Thyroid gland (tissue), 4 donors: ENCODE data around the gene FAM168A. TPM values are rescaled to one million over a fixed set of nuclear protein-coding genes. Genes with fewer than 3 reads are reported as not detected.

ENCODE experiments used
- DNase-seq, 2 donors: peaks; one replicate each; pipeline ENCODE4 v3.0.0-alpha.2; 2019
- H3K27ac ChIP-seq, 3 donors: fragments of 200-600 bp; sonication (generic); 1 replicate in 2 of 3; 2 replicates in 1 of 3; pipeline ENCODE4 v1.5.1; 2016 to 2019; ENCODE audit warnings: mild to moderate bottlenecking in 1 of 3, moderate library complexity in 1 of 3
- H3K27me3 ChIP-seq: fragments of 200-600 bp; sonication (generic); one replicate; pipeline ENCODE4 v1.5.1; 2019
- H3K36me3 ChIP-seq, 2 donors: fragments of 200-600 bp; sonication (generic); one replicate each; pipeline ENCODE4 v1.5.1; 2016 to 2019
- H3K4me1 ChIP-seq, 2 donors: fragments of 200-600 bp; sonication (generic); one replicate each; pipeline ENCODE4 v1.5.1; 2017 to 2019
- H3K4me3 ChIP-seq, 3 donors: fragments of 200-600 bp; sonication (generic); replicated peaks in 1 of 3; 1 replicate in 2 of 3; 2 replicates in 1 of 3; pipeline ENCODE4 v1.5.1; 2016; ENCODE audit warnings: mild to moderate bottlenecking in 1 of 3
- H3K9me3 ChIP-seq: fragments of 200-600 bp; sonication (generic); one replicate; pipeline ENCODE4 v1.5.1; 2017
- POLR2A ChIP-seq, 2 donors: fragments of 450-650 bp; IDR thresholded peaks; one replicate each; pipeline ENCODE4 v1.6.1; 2017; ENCODE audit warnings: antibody characterized with exemption in 2 of 2, mild to moderate bottlenecking in 2 of 2, moderate library complexity in 1 of 2
- WGBS, 2 donors: methylation state at CpG; one replicate each; pipeline ENCODE4 v1.1.5; 2017; 5-methylcytosine and 5-hydroxymethylcytosine counted together
- intact Hi-C: fragments of 100-400 bp; cut with DNase I; formaldehyde crosslinking; loops from one replicate; pipeline ENCODE4 v1.15.1; 2023
- total RNA-seq, 4 donors: library from RNA; depleted of rRNA; stranded (reverse); fragments of >200 nt; gene quantifications; one replicate each; pipeline ENCODE4 v1.2.3, GENCODE V29; 2016
- TF ChIP-seq, protein P1 (sequence below), 6 experiments: fragments of 200-600 bp in 3 of 6; fragments of 450-650 bp in 3 of 6; sonication (generic) in 3 of 6; IDR thresholded peaks; one replicate each; pipeline ENCODE4 v1.5.1; 2016 to 2019; ENCODE audit warnings: antibody characterized with exemption in 6 of 6, mild to moderate bottlenecking in 2 of 6, inconsistent platforms in 1 of 6, moderate library complexity in 1 of 6

FAM168A gene, protein sequence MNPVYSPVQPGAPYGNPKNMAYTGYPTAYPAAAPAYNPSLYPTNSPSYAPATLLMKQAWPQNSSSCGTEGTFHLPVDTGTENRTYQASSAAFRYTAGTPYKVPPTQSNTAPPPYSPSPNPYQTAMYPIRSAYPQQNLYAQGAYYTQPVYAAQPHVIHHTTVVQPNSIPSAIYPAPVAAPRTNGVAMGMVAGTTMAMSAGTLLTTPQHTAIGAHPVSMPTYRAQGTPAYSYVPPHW
- total RNA-seq: 10 to 100 TPM; 32.7 to 51.0 (median 40.2) TPM

DNA sequence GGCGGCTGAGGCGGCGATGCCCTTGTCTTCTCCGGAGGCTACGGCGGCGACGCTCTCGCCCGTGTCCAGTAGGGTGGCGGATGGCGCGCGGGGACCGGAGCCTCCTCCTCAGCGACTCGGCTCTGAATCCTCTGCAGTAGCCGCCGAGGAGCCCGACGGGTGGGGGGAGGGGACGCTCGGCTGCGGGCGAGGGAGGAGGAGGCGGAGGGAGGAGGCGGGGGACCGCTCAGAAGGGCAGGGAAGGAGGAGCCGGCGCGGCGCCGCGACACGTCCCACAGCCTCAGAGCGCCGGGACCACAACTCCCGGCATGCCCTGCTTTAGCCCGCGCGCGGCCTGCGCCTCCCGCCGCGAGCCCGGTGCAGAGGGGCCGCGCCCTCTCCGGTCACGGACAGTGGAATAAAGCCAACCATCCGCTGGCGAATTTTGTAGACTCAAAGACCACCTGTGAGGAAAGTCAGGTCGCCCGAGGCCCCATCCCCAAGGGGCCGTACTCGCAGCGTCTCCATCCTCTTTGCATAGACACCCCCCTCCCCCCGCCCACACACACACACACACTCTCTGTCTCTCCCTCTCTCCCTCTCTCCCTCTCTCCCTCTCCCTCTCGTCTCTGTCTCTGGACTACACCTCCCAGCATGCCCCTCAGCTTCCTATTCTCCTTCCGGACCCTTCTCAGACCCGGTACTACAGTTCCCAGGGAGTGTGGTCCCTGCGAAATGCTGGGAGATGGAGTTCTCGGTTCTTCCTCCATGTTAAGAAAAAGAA, at the start of gene FAM168A:
FAM168A (minus strand) TSS at position 157 of the 763 bp plus-strand sequence. CDS start 129,638 bp downstream, outside the sequence.
- 0 to 1% methylated on average over 16 of the region's 64 CpGs for WGBS, 2 donors
- TF ChIP-seq, protein P1, sequence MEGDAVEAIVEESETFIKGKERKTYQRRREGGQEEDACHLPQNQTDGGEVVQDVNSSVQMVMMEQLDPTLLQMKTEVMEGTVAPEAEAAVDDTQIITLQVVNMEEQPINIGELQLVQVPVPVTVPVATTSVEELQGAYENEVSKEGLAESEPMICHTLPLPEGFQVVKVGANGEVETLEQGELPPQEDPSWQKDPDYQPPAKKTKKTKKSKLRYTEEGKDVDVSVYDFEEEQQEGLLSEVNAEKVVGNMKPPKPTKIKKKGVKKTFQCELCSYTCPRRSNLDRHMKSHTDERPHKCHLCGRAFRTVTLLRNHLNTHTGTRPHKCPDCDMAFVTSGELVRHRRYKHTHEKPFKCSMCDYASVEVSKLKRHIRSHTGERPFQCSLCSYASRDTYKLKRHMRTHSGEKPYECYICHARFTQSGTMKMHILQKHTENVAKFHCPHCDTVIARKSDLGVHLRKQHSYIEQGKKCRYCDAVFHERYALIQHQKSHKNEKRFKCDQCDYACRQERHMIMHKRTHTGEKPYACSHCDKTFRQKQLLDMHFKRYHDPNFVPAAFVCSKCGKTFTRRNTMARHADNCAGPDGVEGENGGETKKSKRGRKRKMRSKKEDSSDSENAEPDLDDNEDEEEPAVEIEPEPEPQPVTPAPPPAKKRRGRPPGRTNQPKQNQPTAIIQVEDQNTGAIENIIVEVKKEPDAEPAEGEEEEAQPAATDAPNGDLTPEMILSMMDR (IDR thresholded peaks at IDR 0.05): peak in 4 of 6 experiments; percentile 7 to 30 (median 18)
- peak in 1 of 2 donors; percentile 74 for TF ChIP-seq POLR2A (IDR thresholded peaks at IDR 0.05)
- no peaks in the 10 kb centered on the region for H3K27me3 ChIP-seq
- no peaks in the 10 kb centered on the region for H3K36me3 ChIP-seq
- intact Hi-C loops: no loop called here
- DNase-seq: peak; percentile 96 to 97
- H3K9me3 ChIP-seq: no peaks in the 10 kb centered on the region
- peak within 1 kb of the TSS; percentile 9 to 86 (median 68) for H3K4me3 ChIP-seq
- peaks cover 12 to 24% of the 10 kb centered on the region in 2 donors for H3K4me1 ChIP-seq
- peak within 1 kb of the TSS in 2 of 3 donors; percentile 76 to 77 for H3K27ac ChIP-seq

DNA sequence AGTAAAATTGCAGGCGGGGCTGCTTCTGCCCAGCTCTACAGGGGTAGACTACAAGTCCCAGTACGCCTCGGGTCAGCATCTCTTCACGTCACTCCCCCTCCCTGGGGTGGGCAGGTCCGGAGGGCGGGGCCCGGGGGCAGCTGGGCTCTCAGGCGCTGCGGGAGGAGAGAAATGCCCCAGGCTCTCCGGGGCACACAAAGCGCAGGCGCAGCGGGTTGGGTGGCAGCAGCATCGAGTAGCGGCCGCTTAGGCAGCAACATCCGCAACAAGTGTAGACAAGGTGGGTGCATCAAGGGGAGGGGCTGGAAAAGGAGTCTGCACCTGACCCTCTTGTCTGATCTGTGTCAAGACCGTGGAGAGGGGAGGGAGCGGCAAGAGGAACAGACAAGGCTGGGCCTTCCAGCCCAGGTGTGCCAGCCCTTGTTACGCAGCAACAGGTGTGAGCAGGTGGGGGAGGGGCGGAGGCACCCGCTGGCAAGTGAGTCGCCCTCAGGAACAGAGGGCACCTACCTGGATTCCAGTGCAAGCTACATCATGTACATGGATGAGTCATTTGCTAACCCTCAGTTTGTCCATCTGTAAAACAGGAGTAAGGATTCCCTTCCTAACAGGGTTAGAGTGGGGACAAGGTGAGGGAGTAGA, 49.7 kb upstream of the FAM168A start:
- Histone ChIP-seq H3K4me1 (peaks cover 11 to 15% of the 10 kb centered on the region in 2 donors), H3K27ac (peak overlapping the region in 2 of 3 donors; percentile 2 to 24), H3K9me3 (no peaks in the 10 kb centered on the region), H3K36me3 (no peaks in the 10 kb centered on the region), H3K27me3 (no peaks in the 10 kb centered on the region), H3K4me3 (peak overlapping the region in 2 of 3 donors; percentile 1 to 20)
- intact Hi-C loops: no loop called here
- WGBS, 2 donors: 12% methylated on average over 20 to 23 of the region's 23 CpGs
- peak; percentile 94 to 95 for DNase-seq
- TF ChIP-seq POLR2A (IDR thresholded peaks at IDR 0.05): peak in 1 of 2 donors; percentile 63
- TF ChIP-seq, protein P1 (IDR thresholded peaks at IDR 0.05): no peak

DNA sequence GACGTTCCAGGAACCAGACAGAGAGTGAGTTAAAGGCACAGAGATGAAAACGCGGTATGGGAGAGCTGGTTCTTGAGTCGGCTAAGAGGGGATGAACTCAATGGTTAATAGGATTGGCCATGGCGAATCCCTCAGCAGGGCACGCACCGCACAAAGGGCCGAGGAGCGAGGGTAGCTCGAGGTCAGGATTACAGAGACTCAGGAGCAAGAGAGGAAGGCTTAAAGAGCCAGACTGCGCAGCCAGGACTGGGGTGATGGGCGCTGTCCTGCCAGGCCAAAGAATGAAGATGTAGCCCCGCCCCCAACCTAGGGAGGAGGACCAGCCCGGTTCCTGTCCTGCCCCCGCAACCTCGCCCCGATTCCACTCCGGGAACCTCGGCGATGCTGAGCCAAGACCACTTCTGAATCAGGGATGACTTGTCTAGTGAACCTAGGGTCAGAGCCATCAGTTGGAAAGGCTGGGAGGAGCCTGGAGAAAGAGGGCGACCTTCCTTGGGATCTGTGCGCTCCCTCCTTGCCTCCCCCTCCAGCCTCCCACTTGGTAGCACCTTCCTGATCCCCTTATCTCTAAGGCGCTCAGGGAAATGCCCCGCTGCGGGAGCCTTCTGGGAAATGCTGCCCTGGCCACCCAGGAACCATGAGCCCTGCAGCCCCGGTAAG, 48.2 kb upstream of the FAM168A start, which contains the start of gene PLEKHB1:
PLEKHB1 (plus strand) TSS at position 610 of the 660 bp plus-strand sequence; CDS start at position 638, 28 bp downstream.
- H3K36me3 ChIP-seq: no peaks in the 10 kb centered on the region
- TF ChIP-seq, protein P1 (IDR thresholded peaks at IDR 0.05): no peak
- TF ChIP-seq POLR2A (IDR thresholded peaks at IDR 0.05): no peak
- intact Hi-C loops: no loop called here
- H3K9me3 ChIP-seq: no peaks in the 10 kb centered on the region
- DNase-seq: no peak
- no peaks in the 10 kb centered on the region for H3K27me3 ChIP-seq
- 56 to 57% methylated on average over 24 to 26 of the region's 26 CpGs for WGBS, 2 donors
- H3K4me1 ChIP-seq: peaks cover 11 to 15% of the 10 kb centered on the region in 2 donors
- peak within 1 kb of the TSS in 2 of 3 donors; percentile 1 to 20 for H3K4me3 ChIP-seq
- no peak within 1 kb of the TSS for H3K27ac ChIP-seq

DNA sequence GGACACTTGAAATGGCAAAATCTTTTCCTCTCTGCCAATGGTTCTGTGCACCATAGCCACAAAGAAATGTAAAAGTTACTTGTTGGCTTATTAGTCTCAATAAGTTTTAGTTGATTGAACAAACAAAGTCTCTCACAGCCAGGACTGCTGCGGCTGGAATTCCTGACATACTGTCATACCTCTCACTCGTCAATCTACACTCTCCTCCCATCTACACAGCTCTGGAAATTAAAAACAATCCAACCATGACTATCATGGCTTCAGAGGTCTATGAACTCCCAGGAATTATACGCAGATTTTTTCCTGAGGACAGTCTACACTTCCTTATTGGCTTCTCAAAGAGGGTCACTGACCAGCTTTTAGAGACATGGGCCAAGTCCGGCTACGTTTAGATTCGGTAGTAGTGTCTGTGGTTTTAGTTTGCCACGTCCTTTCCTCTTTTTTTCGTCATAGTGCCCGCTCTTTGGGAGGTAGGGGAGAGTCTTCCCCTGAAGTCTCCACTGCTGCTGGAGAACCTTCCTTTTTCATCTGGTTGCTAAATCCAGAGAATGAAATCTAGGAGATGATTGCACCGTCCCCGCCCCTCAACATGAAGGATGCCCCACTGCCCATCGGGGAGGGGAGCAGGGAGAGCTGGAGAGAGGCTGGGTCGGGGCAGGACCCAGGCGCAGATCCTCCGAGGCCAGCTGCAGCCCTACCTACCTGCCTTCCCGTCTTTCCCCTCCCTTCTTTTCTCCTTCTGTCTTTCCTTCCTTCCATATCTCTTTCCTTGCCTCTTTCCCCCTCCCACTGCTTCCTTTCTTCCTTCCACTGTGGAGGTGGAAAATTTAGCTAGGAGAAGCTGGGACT, 47.4 kb upstream of the FAM168A start:
- intact Hi-C loops: no loop called here
- no peak for DNase-seq
- Histone ChIP-seq H3K36me3 (no peaks in the 10 kb centered on the region), H3K27me3 (no peaks in the 10 kb centered on the region), H3K4me3 (no peak overlapping the region), H3K9me3 (no peaks in the 10 kb centered on the region), H3K27ac (no peak overlapping the region), H3K4me1 (peaks cover 11 to 15% of the 10 kb centered on the region in 2 donors)
- TF ChIP-seq, protein P1 (IDR thresholded peaks at IDR 0.05): no peak
- TF ChIP-seq POLR2A (IDR thresholded peaks at IDR 0.05): no peak
- 44 to 51% methylated on average over 16 of the region's 16 CpGs for WGBS, 2 donors
